Transverse colon (tissue), 3 donors: ENCODE data around the gene WSCD2.

Source experiments
- CTCF ChIP-seq, 5 experiments: fragments of 200-600 bp in 3 of 5; fragments of 450-650 bp in 2 of 5; sonication (generic) in 3 of 5; IDR thresholded peaks; 1 replicate in 2 of 5; 2 replicates in 3 of 5; pipeline ENCODE4 v1.5.1; 2016 to 2017; ENCODE audit warnings: antibody characterized with exemption in 5 of 5, inconsistent platforms in 3 of 5, mild to moderate bottlenecking in 2 of 5, moderate library complexity in 1 of 5
- EP300 ChIP-seq: sonication (generic); formaldehyde crosslinking; IDR thresholded peaks from one replicate; pipeline ENCODE4 v1.6.1; 2017; ENCODE audit warnings: antibody characterized with exemption, low read depth
- POLR2A ChIP-seq: fragments of 450-650 bp; IDR thresholded peaks from one replicate; pipeline ENCODE4 v1.6.1; 2016; ENCODE audit warnings: antibody characterized with exemption, mild to moderate bottlenecking, moderate library complexity

GRCh38 chr12:108082485-108082884 lies 46.6 kb upstream of the WSCD2 start:
- no peak for TF ChIP-seq EP300
- no peak for TF ChIP-seq CTCF (IDR thresholded peaks at IDR 0.05)
- no peak for TF ChIP-seq POLR2A
